ENCODE measurements around the gene NATD1. TPM values are rescaled to one million over a fixed set of nuclear protein-coding genes. Genes with fewer than 3 reads are reported as not detected.

NATD1 gene
- total and polyA plus RNA-seq, 2 experiments from 2014 or later, result 2.1 to 8.1 TPM

DNA sequence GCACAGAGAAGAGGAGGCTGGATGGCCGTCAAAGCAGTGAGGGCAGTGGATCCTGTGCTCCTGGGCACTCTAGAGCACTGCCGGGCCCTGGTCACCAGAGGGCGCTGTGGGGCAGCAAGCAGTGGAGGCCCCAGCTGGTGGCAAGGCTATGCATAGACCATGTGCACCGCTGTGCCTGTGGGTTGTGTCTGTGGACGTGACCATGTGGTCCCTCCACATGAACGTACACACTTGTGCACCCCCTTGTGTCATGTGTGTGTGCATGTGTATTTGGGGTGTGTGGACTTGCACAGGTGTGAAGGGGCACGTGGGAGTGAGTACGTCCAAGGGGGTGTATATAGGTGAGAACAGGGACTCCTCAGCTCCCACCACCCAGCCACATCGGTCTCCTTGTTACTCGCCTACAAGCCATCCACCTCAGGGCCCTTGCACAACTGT lies 26.9 kb upstream of the NATD1 start:
- H3K27me3 Mint-ChIP-seq (ENCODE audit: insufficient read depth, low read depth, poor library complexity), result peaks cover 46% of the 10 kb centered on the region
- Histone ChIP-seq H3F3A (replicated peaks; ENCODE audit: low read depth) (0 out of 2 replicates have a peak, but pooled peaks cover 3% of the 10 kb centered on the region), H3K27me3 (ENCODE audit: insufficient read depth) (peaks cover 46% of the 10 kb centered on the region), H3K79me2 (replicated peaks; ENCODE audit: insufficient read depth) (peaks cover 1% of the 10 kb centered on the region; the same call in 1 of the 2 replicates), H3K4me1 (ENCODE audit: insufficient read depth) (peaks cover 8% of the 10 kb centered on the region), H3K9me2 (ENCODE audit: insufficient read depth) (no peaks in the 10 kb centered on the region), H4K20me1 (replicated peaks; ENCODE audit: insufficient read depth) (no peaks in the 10 kb centered on the region; the same call in 1 of the 2 replicates), H2AFZ (no peak overlapping the region), H3K27ac (ENCODE audit: low read depth) (no peak overlapping the region), H3K36me3 (ENCODE audit: insufficient read depth) (no peaks in the 10 kb centered on the region), H3K4me3 (no peak overlapping the region), H3K4me2 (no peak overlapping the region)
- H3K36me3 Mint-ChIP-seq (ENCODE audit: low read depth), result no peaks in the 10 kb centered on the region; the same call in 2 of the 3 replicates
- H3K27ac Mint-ChIP-seq, result no peak overlapping the region
- peaks cover 3% of the 10 kb centered on the region; the same call in 1 of the 3 replicates for H3K9me3 Mint-ChIP-seq
- DNase-seq (ENCODE audit: low spot score) (peak; percentile 84), ATAC-seq (peak; percentile 28)
- H3K4me1 Mint-ChIP-seq, result peaks cover 8% of the 10 kb centered on the region
- no peak overlapping the region for H3K4me3 Mint-ChIP-seq
- TF ChIP-seq POLR2AphosphoS5 (IDR thresholded peaks at IDR 0.05; ENCODE audit: low read depth) (no peak), STAT1 (IDR thresholded peaks at IDR 0.05; ENCODE audit: unreplicated experiment) (no peak)
- TF ChIP-seq, protein P1, sequence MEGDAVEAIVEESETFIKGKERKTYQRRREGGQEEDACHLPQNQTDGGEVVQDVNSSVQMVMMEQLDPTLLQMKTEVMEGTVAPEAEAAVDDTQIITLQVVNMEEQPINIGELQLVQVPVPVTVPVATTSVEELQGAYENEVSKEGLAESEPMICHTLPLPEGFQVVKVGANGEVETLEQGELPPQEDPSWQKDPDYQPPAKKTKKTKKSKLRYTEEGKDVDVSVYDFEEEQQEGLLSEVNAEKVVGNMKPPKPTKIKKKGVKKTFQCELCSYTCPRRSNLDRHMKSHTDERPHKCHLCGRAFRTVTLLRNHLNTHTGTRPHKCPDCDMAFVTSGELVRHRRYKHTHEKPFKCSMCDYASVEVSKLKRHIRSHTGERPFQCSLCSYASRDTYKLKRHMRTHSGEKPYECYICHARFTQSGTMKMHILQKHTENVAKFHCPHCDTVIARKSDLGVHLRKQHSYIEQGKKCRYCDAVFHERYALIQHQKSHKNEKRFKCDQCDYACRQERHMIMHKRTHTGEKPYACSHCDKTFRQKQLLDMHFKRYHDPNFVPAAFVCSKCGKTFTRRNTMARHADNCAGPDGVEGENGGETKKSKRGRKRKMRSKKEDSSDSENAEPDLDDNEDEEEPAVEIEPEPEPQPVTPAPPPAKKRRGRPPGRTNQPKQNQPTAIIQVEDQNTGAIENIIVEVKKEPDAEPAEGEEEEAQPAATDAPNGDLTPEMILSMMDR (conservative IDR thresholded peaks at IDR 0.05; ENCODE audit: low read depth in 2 of 2), result peak; percentile 85 to 97

DNA sequence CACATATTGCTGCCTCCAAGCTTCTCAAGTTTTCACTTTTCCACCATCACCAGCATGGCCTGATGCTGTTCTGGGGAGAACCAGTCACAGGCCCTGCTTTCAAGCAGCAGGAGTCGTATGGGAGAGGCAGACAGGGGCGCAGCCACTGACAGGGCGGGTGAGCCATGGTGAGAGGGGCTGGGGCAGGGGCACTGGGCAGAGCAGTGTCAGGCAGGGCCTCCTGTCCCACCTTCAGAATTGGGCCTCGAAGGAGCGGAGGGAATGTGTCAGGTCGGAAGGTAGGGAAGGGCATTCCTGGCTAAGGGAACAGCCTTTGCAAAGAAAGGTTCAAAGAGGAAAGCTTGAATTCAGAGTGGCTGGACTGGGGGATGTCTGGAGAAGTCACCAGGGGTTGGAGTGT lies 26.4 kb upstream of the NATD1 start:
- Histone ChIP-seq H2AFZ (no peak overlapping the region), H3K4me3 (no peak overlapping the region), H3F3A (replicated peaks; ENCODE audit: low read depth) (0 out of 2 replicates have a peak, but pooled peaks cover 3% of the 10 kb centered on the region), H3K9me2 (ENCODE audit: insufficient read depth) (no peaks in the 10 kb centered on the region), H3K27me3 (ENCODE audit: insufficient read depth) (peaks cover 51% of the 10 kb centered on the region), H3K27ac (ENCODE audit: low read depth) (no peak overlapping the region), H3K4me1 (ENCODE audit: insufficient read depth) (peaks cover 10% of the 10 kb centered on the region), H3K4me2 (no peak overlapping the region), H4K20me1 (replicated peaks; ENCODE audit: insufficient read depth) (no peaks in the 10 kb centered on the region), H3K79me2 (replicated peaks; ENCODE audit: insufficient read depth) (no peaks in the 10 kb centered on the region), H3K36me3 (ENCODE audit: insufficient read depth) (no peaks in the 10 kb centered on the region)
- Mint-ChIP-seq H3K9me3 (peaks cover 3% of the 10 kb centered on the region; the same call in 1 of the 3 replicates), H3K4me1 (peaks cover 10% of the 10 kb centered on the region), H3K27me3 (ENCODE audit: insufficient read depth, low read depth, poor library complexity) (peaks cover 48% of the 10 kb centered on the region), H3K27ac (no peak overlapping the region), H3K36me3 (ENCODE audit: low read depth) (no peaks in the 10 kb centered on the region; the same call in 2 of the 3 replicates), H3K4me3 (no peak overlapping the region; the same call in 2 of the 3 replicates)
- no peak for TF ChIP-seq JUNB (IDR thresholded peaks at IDR 0.05; ENCODE audit: unreplicated experiment)
- no peak for TF ChIP-seq EZH2 (IDR thresholded peaks at IDR 0.05; ENCODE audit: low read depth, unreplicated experiment)
- no peak for TF ChIP-seq STAT1 (IDR thresholded peaks at IDR 0.05; ENCODE audit: unreplicated experiment)
- no peak for TF ChIP-seq POLR2AphosphoS5 (IDR thresholded peaks at IDR 0.05; ENCODE audit: low read depth)
- TF ChIP-seq, protein P2, sequence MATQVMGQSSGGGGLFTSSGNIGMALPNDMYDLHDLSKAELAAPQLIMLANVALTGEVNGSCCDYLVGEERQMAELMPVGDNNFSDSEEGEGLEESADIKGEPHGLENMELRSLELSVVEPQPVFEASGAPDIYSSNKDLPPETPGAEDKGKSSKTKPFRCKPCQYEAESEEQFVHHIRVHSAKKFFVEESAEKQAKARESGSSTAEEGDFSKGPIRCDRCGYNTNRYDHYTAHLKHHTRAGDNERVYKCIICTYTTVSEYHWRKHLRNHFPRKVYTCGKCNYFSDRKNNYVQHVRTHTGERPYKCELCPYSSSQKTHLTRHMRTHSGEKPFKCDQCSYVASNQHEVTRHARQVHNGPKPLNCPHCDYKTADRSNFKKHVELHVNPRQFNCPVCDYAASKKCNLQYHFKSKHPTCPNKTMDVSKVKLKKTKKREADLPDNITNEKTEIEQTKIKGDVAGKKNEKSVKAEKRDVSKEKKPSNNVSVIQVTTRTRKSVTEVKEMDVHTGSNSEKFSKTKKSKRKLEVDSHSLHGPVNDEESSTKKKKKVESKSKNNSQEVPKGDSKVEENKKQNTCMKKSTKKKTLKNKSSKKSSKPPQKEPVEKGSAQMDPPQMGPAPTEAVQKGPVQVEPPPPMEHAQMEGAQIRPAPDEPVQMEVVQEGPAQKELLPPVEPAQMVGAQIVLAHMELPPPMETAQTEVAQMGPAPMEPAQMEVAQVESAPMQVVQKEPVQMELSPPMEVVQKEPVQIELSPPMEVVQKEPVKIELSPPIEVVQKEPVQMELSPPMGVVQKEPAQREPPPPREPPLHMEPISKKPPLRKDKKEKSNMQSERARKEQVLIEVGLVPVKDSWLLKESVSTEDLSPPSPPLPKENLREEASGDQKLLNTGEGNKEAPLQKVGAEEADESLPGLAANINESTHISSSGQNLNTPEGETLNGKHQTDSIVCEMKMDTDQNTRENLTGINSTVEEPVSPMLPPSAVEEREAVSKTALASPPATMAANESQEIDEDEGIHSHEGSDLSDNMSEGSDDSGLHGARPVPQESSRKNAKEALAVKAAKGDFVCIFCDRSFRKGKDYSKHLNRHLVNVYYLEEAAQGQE (IDR thresholded peaks at IDR 0.05; ENCODE audit: unreplicated experiment), result no peak
- no peak for TF ChIP-seq ZNF114 (CRISPR knock-in tag; IDR thresholded peaks at IDR 0.05)
- no peak for TF ChIP-seq EZH2phosphoT487 (IDR thresholded peaks at IDR 0.05; ENCODE audit: unreplicated experiment)
- no peak for TF ChIP-seq NANOG (IDR thresholded peaks at IDR 0.05; ENCODE audit: borderline replicate concordance)
- DNase-seq (ENCODE audit: low spot score) (no peak), ATAC-seq (no peak)

Measured in GM23338 (cell line).